Retinal pigment epithelial cell (primary cell): ENCODE measurements around the gene PRKCD.

ENCODE experiments used
- DNase-seq: peaks from one replicate; pipeline ENCODE4 v3.0.0-alpha.2; 2010; ENCODE audit warnings: low read depth
- H3K4me3 ChIP-seq: 2 replicates; pipeline ENCODE4 v1.5.1; 2011; ENCODE audit warnings: mild to moderate bottlenecking, low read length, control low read depth, moderate library complexity
- CTCF ChIP-seq: conservative IDR thresholded peaks from 2 replicates; pipeline ENCODE4 v1.5.1; 2011; ENCODE audit warnings: low read depth, low read length, control low read depth, inconsistent platforms

Gene PRKCD

GRCh38 chr3:53160660-53161449 is at the start of gene PRKCD:
TSS of gene PRKCD (plus strand) at chr3:53161209. CDS start at chr3:53178423, 17,214 bp downstream.
- TF ChIP-seq CTCF, result peak; percentile 52
- DNase-seq, result peak; percentile 24
- peak within 1 kb of the TSS; percentile 74 for H3K4me3 ChIP-seq

- TF ChIP-seq CTCF, result no peak
- no peak for DNase-seq
- no peak overlapping the region for H3K4me3 ChIP-seq
Observed at GRCh38 chr3:53111822-53112221, 49.2 kb upstream of the PRKCD start.

- no peak for DNase-seq
- no peak for TF ChIP-seq CTCF
- H3K4me3 ChIP-seq, result no peak overlapping the region
Observed at GRCh38 chr3:53113293-53114010, 47.6 kb upstream of the PRKCD start.

GRCh38 chr3:53114011-53114400 is 47.0 kb upstream of the PRKCD start:
- DNase-seq, result no peak
- TF ChIP-seq CTCF, result peak; percentile 96
- no peak overlapping the region for H3K4me3 ChIP-seq

- DNase-seq, result no peak
- no peak overlapping the region for H3K4me3 ChIP-seq
- no peak for TF ChIP-seq CTCF
Observed at GRCh38 chr3:53114412-53115074, 46.5 kb upstream of the PRKCD start.

- TF ChIP-seq CTCF, result no peak
Observed at GRCh38 chr3:53116956-53117355, 44.1 kb upstream of the PRKCD start.

More at GRCh38 chr3:53116956-53117355, 44.1 kb upstream of the PRKCD start:
- H3K4me3 ChIP-seq, result no peak overlapping the region
- no peak for DNase-seq
